Liver (tissue), 9 donors: ENCODE results near the gene ACYP2. TPM values are rescaled to one million over a fixed set of nuclear protein-coding genes. Genes with fewer than 3 reads are reported as not detected.

Source experiments
- DNase-seq: peaks from one replicate; pipeline ENCODE4 v3.0.0-alpha.2; 2017; ENCODE audit warnings: low spot score
- H3K27ac ChIP-seq, 2 donors: one replicate each; pipeline ENCODE4 v1.7.0; 2013; ENCODE audit warnings: inconsistent platforms in 2 of 2, low read length in 2 of 2, control low read depth in 1 of 2, low read depth in 1 of 2, mild to moderate bottlenecking in 1 of 2
- H3K27me3 ChIP-seq, 4 donors: one replicate each; pipeline versions ENCODE4 v1.6.1 to v1.7.0; 2013; ENCODE audit warnings: low read length in 3 of 4, inconsistent platforms in 1 of 4, mild to moderate bottlenecking in 1 of 4, moderate library complexity in 1 of 4; ENCODE audit not compliant: control insufficient read depth in 4 of 4, insufficient read depth in 4 of 4
- H3K36me3 ChIP-seq, 4 donors: one replicate each; pipeline versions ENCODE4 v1.6.1 to v1.7.0; 2013; ENCODE audit warnings: low read length in 3 of 4, mild to moderate bottlenecking in 3 of 4, low read depth in 1 of 4, moderate library complexity in 1 of 4; ENCODE audit not compliant: control insufficient read depth in 4 of 4, insufficient read depth in 3 of 4
- H3K4me1 ChIP-seq, 4 donors: one replicate each; pipeline versions ENCODE4 v1.6.1 to v1.7.0; 2013; ENCODE audit warnings: low read length in 3 of 4, mild to moderate bottlenecking in 3 of 4, moderate library complexity in 1 of 4; ENCODE audit not compliant: control insufficient read depth in 4 of 4, insufficient read depth in 4 of 4
- H3K4me3 ChIP-seq, 3 donors: one replicate each; pipeline versions ENCODE4 v1.6.1 to v1.7.0; 2013; ENCODE audit warnings: low read length in 3 of 3, control low read depth in 1 of 3, low read depth in 1 of 3, mild to moderate bottlenecking in 1 of 3
- H3K9ac ChIP-seq, 2 donors: one replicate each; pipeline ENCODE4 v1.7.0; 2013; ENCODE audit warnings: low read length in 2 of 2, mild to moderate bottlenecking in 2 of 2, moderate library complexity in 2 of 2, control low read depth in 1 of 2, low read depth in 1 of 2
- H3K9me3 ChIP-seq, 4 donors: one replicate each; pipeline versions ENCODE4 v1.6.1 to v1.7.0; 2013; ENCODE audit warnings: low read length in 3 of 4; ENCODE audit not compliant: control insufficient read depth in 4 of 4
- EGR1 ChIP-seq, 2 donors: IDR thresholded peaks; 2 replicates each; pipeline ENCODE4 v1.6.1; 2016 to 2018; ENCODE audit warnings: antibody characterized with exemption in 2 of 2, low read depth in 2 of 2
- FOXA1 ChIP-seq: IDR thresholded peaks from 2 replicates; pipeline ENCODE4 v1.6.1; 2016; ENCODE audit warnings: antibody characterized with exemption
- FOXA2 ChIP-seq: IDR thresholded peaks from 2 replicates; pipeline ENCODE4 v1.6.1; 2016; ENCODE audit warnings: antibody characterized with exemption
- GABPA ChIP-seq, 2 donors: IDR thresholded peaks in 1 of 2; conservative IDR thresholded peaks in 1 of 2; 2 replicates each; pipeline ENCODE4 v1.6.1; 2016; ENCODE audit warnings: antibody characterized with exemption in 2 of 2, mild to moderate bottlenecking in 1 of 2, moderate library complexity in 1 of 2
- HNF4A ChIP-seq, 2 donors: conservative IDR thresholded peaks; 2 replicates each; pipeline ENCODE4 v1.6.1; 2016; ENCODE audit warnings: antibody characterized with exemption in 2 of 2, mild to moderate bottlenecking in 2 of 2
- HNF4G ChIP-seq: IDR thresholded peaks from 2 replicates; pipeline ENCODE4 v1.6.1; 2016; ENCODE audit warnings: antibody characterized with exemption
- JUND ChIP-seq, 2 donors: IDR thresholded peaks; 2 replicates each; pipeline ENCODE4 v1.6.1; 2016; ENCODE audit warnings: antibody characterized with exemption in 2 of 2
- NR2F2 ChIP-seq: IDR thresholded peaks from 2 replicates; pipeline ENCODE4 v1.6.1; 2016; ENCODE audit warnings: antibody characterized with exemption
- RAD21 ChIP-seq, 2 donors: IDR thresholded peaks; 2 replicates each; pipeline ENCODE4 v1.6.1; 2016; ENCODE audit warnings: antibody characterized with exemption in 2 of 2, mild to moderate bottlenecking in 2 of 2
- SP1 ChIP-seq: IDR thresholded peaks from 2 replicates; pipeline ENCODE4 v1.6.1; 2018; ENCODE audit warnings: antibody characterized with exemption, mild to moderate bottlenecking
- TAF1 ChIP-seq: conservative IDR thresholded peaks from 2 replicates; pipeline ENCODE4 v1.6.1; 2016; ENCODE audit warnings: antibody characterized with exemption, mild to moderate bottlenecking
- YY1 ChIP-seq: IDR thresholded peaks from 2 replicates; pipeline ENCODE4 v1.6.1; 2016; ENCODE audit warnings: antibody characterized with exemption, mild to moderate bottlenecking
- WGBS: extraction: QIAGEN DNeasy Blood & Tissue Kit; methylation state at CpG from one replicate; pipeline ENCODE4 v1.1.7; 2013; 5-methylcytosine and 5-hydroxymethylcytosine counted together
- polyA plus RNA-seq, 2 donors: library from polyadenylated mRNA; stranded (reverse) in 1 of 2; unstranded in 1 of 2; fragments of 200-250 nt in 1 of 2; fragments of >200 nt in 1 of 2; fragmentation: Nextera tagmentation in 1 of 2; extraction: Ambion mirVana in 1 of 2; gene quantifications; one replicate each; pipeline versions ENCODE4 v1.2.1 to v1.2.3, GENCODE V29; 2013 to 2015
- total RNA-seq, 2 donors: library from RNA; depleted of rRNA; stranded (reverse); fragments of >200 nt; gene quantifications; one replicate each; pipeline ENCODE4 v1.2.3, GENCODE V29; 2014
- TF ChIP-seq, protein P1 (sequence below): fragments of 150-350 bp; IDR thresholded peaks from 2 replicates; pipeline ENCODE4 v1.5.1; 2017; ENCODE audit warnings: improper control_type of control experiment, low read depth, low read length; ENCODE audit not compliant: missing input control
- TF ChIP-seq, protein P2 (sequence below): IDR thresholded peaks from 2 replicates; pipeline ENCODE4 v1.6.1; 2016; ENCODE audit warnings: antibody characterized with exemption
- TF ChIP-seq, protein P3 (sequence below): IDR thresholded peaks from 2 replicates; pipeline ENCODE4 v1.6.1; 2016; ENCODE audit warnings: antibody characterized with exemption
- donor health status: healthy.
- donor health status: healthy.
- donor health status: healthy.
- donor health status: healthy.
- donor health status: healthy.

Gene ACYP2
- total and polyA plus RNA-seq, 4 donors = 13.1 to 44.3 (median 15.4) TPM

DNA sequence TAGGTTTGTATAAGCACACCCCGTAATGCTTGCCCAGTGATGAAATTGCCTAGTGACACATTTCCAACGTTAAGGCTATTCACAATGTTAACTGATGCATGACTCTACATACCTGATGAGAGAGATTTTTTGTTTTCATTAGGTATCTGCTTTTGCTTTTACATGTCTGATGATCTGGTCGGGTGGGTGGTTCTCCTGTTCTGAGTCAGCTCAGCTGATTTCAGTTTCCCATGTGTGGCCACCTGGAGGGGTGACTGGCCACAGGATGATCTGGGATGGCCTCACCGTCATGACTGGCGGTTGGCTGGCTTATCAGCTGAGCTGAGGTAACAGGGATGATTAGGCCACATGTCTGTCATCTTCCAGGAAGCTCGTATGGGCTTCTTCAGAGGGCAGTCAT, 33.8 kb upstream of the ACYP2 start:
- DNase-seq = peak; percentile 54
- 91% methylated on average over 6 of the region's 6 CpGs for WGBS
- no peaks in the 10 kb centered on the region for H3K27me3 ChIP-seq
- no peak overlapping the region for H3K4me3 ChIP-seq
- TF ChIP-seq, protein P1, sequence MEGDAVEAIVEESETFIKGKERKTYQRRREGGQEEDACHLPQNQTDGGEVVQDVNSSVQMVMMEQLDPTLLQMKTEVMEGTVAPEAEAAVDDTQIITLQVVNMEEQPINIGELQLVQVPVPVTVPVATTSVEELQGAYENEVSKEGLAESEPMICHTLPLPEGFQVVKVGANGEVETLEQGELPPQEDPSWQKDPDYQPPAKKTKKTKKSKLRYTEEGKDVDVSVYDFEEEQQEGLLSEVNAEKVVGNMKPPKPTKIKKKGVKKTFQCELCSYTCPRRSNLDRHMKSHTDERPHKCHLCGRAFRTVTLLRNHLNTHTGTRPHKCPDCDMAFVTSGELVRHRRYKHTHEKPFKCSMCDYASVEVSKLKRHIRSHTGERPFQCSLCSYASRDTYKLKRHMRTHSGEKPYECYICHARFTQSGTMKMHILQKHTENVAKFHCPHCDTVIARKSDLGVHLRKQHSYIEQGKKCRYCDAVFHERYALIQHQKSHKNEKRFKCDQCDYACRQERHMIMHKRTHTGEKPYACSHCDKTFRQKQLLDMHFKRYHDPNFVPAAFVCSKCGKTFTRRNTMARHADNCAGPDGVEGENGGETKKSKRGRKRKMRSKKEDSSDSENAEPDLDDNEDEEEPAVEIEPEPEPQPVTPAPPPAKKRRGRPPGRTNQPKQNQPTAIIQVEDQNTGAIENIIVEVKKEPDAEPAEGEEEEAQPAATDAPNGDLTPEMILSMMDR = no peak
- no peak for TF ChIP-seq HNF4G
- TF ChIP-seq EGR1 (IDR thresholded peaks at IDR 0.05; ENCODE audit: low read depth in 2 of 2) = no peak
- TF ChIP-seq YY1 = no peak
- no peak for TF ChIP-seq HNF4A (conservative IDR thresholded peaks at IDR 0.05)
- TF ChIP-seq, protein P2, sequence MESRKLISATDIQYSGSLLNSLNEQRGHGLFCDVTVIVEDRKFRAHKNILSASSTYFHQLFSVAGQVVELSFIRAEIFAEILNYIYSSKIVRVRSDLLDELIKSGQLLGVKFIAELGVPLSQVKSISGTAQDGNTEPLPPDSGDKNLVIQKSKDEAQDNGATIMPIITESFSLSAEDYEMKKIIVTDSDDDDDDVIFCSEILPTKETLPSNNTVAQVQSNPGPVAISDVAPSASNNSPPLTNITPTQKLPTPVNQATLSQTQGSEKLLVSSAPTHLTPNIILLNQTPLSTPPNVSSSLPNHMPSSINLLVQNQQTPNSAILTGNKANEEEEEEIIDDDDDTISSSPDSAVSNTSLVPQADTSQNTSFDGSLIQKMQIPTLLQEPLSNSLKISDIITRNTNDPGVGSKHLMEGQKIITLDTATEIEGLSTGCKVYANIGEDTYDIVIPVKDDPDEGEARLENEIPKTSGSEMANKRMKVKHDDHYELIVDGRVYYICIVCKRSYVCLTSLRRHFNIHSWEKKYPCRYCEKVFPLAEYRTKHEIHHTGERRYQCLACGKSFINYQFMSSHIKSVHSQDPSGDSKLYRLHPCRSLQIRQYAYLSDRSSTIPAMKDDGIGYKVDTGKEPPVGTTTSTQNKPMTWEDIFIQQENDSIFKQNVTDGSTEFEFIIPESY = no peak
- TF ChIP-seq FOXA1 = no peak
- TF ChIP-seq FOXA2 = no peak
- H3K27ac ChIP-seq = no peak overlapping the region
- no peak overlapping the region for H3K9ac ChIP-seq
- H3K36me3 ChIP-seq = no peaks in the 10 kb centered on the region
- H3K9me3 ChIP-seq = no peaks in the 10 kb centered on the region
- H3K4me1 ChIP-seq = no peaks in the 10 kb centered on the region

DNA sequence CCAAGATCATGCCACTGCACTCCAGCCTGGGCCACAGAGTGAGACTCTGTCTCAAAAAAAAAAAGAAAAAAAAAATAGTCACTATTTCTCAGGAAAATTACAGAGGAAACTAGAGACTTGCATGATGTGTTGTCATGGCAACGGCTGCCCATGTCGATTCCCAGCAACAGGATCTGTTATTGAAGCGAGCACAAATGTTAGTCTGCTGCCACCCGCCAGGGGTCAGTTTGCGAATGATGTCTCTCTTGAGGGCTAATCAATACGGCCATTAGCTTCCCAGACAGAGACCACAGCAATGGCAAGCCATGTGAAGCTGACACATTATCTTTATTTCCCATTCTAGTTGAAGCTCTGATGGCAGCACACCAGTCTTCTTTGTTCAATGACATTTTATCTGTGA, 32.4 kb upstream of the ACYP2 start:
- Histone ChIP-seq H3K4me1 (no peaks in the 10 kb centered on the region), H3K9ac (no peak overlapping the region), H3K9me3 (no peaks in the 10 kb centered on the region), H3K4me3 (no peak overlapping the region), H3K27me3 (no peaks in the 10 kb centered on the region), H3K27ac (no peak overlapping the region), H3K36me3 (no peaks in the 10 kb centered on the region)
- DNase-seq = no peak
- TF ChIP-seq, protein P1 = no peak
- no peak for TF ChIP-seq TAF1
- no peak for TF ChIP-seq SP1
- no peak for TF ChIP-seq YY1
- no peak for TF ChIP-seq RAD21 (IDR thresholded peaks at IDR 0.05)
- TF ChIP-seq, protein P2 = no peak
- TF ChIP-seq NR2F2 = no peak
- TF ChIP-seq GABPA (IDR thresholded peaks at IDR 0.05 in 1 of 2, conservative IDR thresholded peaks at IDR 0.05 in 1 of 2) = no peak
- no peak for TF ChIP-seq JUND (IDR thresholded peaks at IDR 0.05)
- no peak for TF ChIP-seq HNF4G
- TF ChIP-seq, protein P3, sequence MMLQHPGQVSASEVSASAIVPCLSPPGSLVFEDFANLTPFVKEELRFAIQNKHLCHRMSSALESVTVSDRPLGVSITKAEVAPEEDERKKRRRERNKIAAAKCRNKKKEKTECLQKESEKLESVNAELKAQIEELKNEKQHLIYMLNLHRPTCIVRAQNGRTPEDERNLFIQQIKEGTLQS = no peak
- no peak for TF ChIP-seq FOXA2
- WGBS = 90% methylated on average over 6 of the region's 6 CpGs
